Skeletal muscle cell (primary cell): ENCODE data around the gene PDE6B.
"Not testable (repeated sequence)": the region's sequence is repeated elsewhere in the genome, so short reads cannot be mapped to it uniquely, and the experiment has no call there.

ENCODE experiments used
- DNase-seq: peaks from one replicate; pipeline ENCODE4 v3.0.0-alpha.2; 2010; ENCODE audit warnings: low read depth
- H3K4me3 ChIP-seq: 2 replicates; pipeline ENCODE4 v1.5.1; 2011; ENCODE audit warnings: low read depth, mild to moderate bottlenecking, control low read depth, low read length, moderate library complexity

The PDE6B gene

GRCh38 chr4:665751-666435 lies 40.5 kb downstream of the PDE6B start:
- no peak overlapping the region for H3K4me3 ChIP-seq
- no peak for DNase-seq

- no peak overlapping the region for H3K4me3 ChIP-seq
- no peak for DNase-seq
Observed at GRCh38 chr4:666436-666810, 41.0 kb downstream of the PDE6B start.

- DNase-seq: no peak
- H3K4me3 ChIP-seq: no peak overlapping the region
Observed at GRCh38 chr4:666822-667544, 41.6 kb downstream of the PDE6B start.

GRCh38 chr4:667545-667925 lies 42.2 kb downstream of the PDE6B start:
- H3K4me3 ChIP-seq: no peak overlapping the region
- no peak for DNase-seq

GRCh38 chr4:668219-668618 lies 42.8 kb downstream of the PDE6B start:
- DNase-seq, H3K4me3 ChIP-seq: not testable (repeated sequence)

GRCh38 chr4:669806-670559 lies 44.6 kb downstream of the PDE6B start:
- DNase-seq, H3K4me3 ChIP-seq: not testable (repeated sequence)

GRCh38 chr4:671769-672168 lies 46.4 kb downstream of the PDE6B start:
- H3K4me3 ChIP-seq: no peak overlapping the region
- no peak for DNase-seq

- peak overlapping the region; percentile 92 for H3K4me3 ChIP-seq
- no peak for DNase-seq
Observed at GRCh38 chr4:673349-674091, 48.1 kb downstream of the PDE6B start.

GRCh38 chr4:674172-675035 lies 49.0 kb downstream of the PDE6B start, which contains the start of the genes ATP5ME and MYL5:
TSS of gene ATP5ME (minus strand) at chr4:674276. CDS start at chr4:674247, 29 bp downstream.
TSS of gene MYL5 (plus strand) at chr4:674542. CDS start at chr4:678027, 3,485 bp downstream.
- DNase-seq: peak; percentile 81
- H3K4me3 ChIP-seq: peak within 1 kb of the TSS; percentile 92

GRCh38 chr4:675036-675882 lies 49.9 kb downstream of the PDE6B start:
- DNase-seq: no peak
- peak overlapping the region; percentile 92 for H3K4me3 ChIP-seq

GRCh38 chr4:675980-676870 lies 50.9 kb downstream of the PDE6B start:
- no peak for DNase-seq
- H3K4me3 ChIP-seq: no peak overlapping the region

- no peak for DNase-seq
- H3K4me3 ChIP-seq: no peak overlapping the region
Observed at GRCh38 chr4:676871-677235, 51.5 kb downstream of the PDE6B start.

- no peak for DNase-seq
- no peak overlapping the region for H3K4me3 ChIP-seq
Observed at GRCh38 chr4:677431-678293, 52.3 kb downstream of the PDE6B start.

- H3K4me3 ChIP-seq: no peak overlapping the region
- DNase-seq: no peak
Observed at GRCh38 chr4:678331-679103, 53.1 kb downstream of the PDE6B start.

- no peak for DNase-seq
Observed at GRCh38 chr4:679104-679481, 53.7 kb downstream of the PDE6B start.

More at GRCh38 chr4:679104-679481, 53.7 kb downstream of the PDE6B start:
- no peak overlapping the region for H3K4me3 ChIP-seq
